ENCODE data around the gene SLC16A3.
"Not testable (repeated sequence)": the region's sequence is repeated elsewhere in the genome, so short reads cannot be mapped to it uniquely, and the experiment has no call there.

The SLC16A3 gene

DNA sequence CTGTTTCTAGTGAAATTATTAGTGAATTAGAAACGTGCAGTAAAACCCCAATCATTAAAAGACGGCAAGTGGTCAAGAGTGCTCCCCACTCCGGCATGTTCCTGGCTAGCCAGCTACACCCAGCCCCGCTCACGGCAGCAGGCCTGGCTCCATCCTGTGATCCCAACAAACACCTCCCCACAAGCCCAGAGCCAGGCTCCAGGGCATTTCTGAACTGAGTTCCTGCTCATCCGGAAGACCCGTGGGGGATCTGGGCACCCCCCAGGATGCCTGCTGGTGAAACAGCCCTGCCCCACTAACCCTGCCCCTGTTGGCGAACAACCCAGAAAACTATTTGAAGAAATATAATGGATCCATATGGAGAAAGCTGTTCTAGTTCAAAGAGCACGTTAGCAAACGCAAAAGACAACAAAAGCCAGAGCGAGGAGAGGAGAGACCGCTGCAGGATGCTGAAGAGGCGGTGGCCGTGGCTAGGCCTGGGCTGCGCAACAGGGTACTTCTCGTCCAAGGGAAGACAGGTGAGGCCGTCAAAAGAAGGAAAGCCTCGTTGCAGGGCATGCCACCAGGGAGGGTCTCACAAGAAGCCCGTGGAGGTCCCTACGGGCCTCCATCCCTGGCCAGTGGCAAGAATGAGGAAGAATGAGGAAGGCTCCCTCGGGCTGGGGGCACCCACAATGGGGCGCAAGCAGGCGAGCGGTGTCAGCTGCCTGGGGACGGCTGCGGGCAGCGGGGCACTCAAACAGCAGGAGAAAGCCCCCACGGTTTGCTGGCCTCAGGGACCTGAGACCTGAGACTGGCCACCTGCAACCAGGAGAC, 19.2 kb downstream of the SLC16A3 start:
- no peak for DNase-seq

- no peak for DNase-seq
Observed at GRCh38 chr17:82248815-82249674, 20.2 kb downstream of the SLC16A3 start.

GRCh38 chr17:82249896-82250581, 21.2 kb downstream of the SLC16A3 start:
- no peak for DNase-seq

- DNase-seq: no peak
Observed at GRCh38 chr17:82250868-82251500, 22.1 kb downstream of the SLC16A3 start.

DNA sequence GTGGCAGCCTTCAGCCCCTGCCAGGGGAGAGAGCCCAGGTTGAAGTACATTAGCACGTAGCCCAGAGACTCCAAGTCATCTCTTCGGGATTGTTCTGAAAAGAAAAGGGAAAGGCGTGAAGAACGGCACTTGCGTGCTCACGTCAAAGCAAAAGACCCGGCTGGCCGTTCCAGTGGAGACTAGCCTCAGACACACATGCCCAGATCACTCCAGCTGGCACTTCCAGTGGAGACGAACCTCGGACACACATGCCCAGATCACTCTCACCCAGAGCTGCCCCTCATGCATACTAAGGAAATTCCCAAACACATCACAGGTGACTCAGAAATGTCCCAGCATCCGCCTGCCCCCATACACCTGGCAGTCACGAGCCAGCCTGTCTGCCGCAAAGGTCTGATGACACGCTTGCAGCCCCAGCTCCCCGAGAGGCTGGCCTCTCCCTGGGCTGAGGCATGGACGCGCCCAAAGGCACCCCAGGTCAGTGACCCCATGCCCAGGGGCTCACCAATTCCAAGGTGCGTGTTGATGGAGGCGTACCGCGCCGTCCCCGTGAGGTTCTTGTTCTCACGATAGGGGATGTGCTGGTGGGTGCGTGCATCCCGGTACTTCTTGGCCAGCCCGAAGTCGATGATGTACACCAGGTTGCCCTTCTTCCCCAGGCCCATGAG, 23.8 kb downstream of the SLC16A3 start:
- no peak for DNase-seq

- no peak for DNase-seq
Observed at GRCh38 chr17:82253179-82253544, 24.3 kb downstream of the SLC16A3 start.

GRCh38 chr17:82254096-82254495, 25.3 kb downstream of the SLC16A3 start:
- DNase-seq: not testable (repeated sequence)

DNA sequence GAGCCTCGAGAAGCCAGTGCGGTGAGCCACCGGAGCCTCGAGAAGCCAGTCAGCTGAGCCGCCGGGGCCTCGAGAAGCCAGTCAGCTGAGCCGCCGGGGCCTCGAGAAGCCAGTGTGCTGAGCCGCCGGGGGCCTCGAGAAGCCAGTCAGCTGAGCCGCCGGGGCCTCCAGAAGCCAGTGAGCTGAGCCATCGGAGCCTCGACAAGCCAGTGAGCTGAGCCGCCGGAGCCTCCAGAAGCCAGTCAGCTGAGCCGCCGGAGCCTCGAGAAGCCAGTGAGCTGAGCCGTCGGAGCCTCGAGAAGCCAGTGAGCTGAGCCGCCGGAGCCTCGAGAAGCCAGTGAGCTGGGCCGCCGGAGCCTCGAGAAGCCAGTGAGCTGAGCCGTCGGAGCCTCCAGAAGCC, 25.9 kb downstream of the SLC16A3 start:
- not testable (repeated sequence) for DNase-seq

GRCh38 chr17:82255402-82255972, 26.6 kb downstream of the SLC16A3 start:
- DNase-seq: no peak

GRCh38 chr17:82256242-82256885, 27.5 kb downstream of the SLC16A3 start:
- no peak for DNase-seq

DNA sequence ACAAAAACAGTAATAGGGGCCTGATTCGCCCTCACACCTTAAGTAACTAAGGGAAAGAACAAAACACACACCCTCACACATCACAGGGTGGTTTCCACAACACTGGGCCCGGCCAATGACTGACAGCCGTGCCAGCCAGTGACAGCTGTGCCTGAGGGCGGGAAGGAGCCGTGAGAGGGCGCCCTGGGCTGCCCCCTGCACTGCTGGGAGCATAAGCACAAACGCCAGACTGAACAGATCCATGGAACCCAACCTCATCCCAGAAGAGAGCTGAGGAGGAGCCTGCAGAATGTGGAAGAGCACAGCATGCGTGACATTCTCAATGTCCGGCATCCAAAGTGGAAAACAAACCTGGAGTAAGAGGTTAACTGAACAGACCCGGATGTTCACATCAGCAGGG, 28.6 kb downstream of the SLC16A3 start:
- no peak for DNase-seq

GRCh38 chr17:82258555-82258954, 29.7 kb downstream of the SLC16A3 start:
- no peak for DNase-seq

DNA sequence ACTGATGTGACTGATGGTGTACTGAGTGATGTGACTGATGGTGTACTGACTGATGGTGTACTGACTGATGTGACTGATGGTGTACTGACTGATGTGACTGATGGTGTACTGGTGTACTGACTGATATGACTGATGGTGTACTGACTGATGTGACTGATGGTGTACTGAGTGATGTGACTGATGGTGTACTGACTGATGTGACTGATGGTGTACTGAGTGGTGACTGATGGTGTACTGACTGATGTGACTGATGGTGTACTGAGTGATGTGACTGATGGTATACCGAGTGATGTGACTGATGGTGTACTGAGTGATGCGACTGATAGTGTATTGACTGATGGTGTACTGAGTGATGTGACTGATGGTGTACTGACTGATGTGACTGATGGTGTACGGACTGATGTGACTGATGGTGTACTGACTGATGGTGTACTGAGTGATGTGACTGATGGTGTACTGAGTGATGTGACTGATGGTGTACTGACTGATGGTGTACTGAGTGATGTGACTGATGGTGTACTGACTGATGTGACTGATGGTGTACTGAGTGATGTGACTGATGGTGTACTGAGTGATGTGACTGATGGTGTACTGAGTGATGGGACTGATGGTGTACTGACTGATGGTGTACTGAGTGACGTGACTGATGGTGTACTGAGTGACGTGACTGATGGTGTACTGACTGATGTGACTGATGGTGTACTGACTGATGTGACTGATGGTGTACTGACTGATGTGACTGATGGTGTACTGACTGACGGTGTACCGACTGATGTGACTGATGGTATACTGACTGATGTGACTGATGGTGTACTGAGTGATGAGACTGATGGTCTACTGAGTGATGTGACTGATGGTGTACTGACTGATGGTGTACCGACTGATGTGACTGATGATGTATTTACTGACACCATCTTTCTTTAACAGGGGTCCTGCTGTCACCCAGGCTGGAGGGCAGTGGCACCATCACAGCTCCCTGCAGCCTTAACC, 31.4 kb downstream of the SLC16A3 start:
- DNase-seq: not testable (repeated sequence)

DNA sequence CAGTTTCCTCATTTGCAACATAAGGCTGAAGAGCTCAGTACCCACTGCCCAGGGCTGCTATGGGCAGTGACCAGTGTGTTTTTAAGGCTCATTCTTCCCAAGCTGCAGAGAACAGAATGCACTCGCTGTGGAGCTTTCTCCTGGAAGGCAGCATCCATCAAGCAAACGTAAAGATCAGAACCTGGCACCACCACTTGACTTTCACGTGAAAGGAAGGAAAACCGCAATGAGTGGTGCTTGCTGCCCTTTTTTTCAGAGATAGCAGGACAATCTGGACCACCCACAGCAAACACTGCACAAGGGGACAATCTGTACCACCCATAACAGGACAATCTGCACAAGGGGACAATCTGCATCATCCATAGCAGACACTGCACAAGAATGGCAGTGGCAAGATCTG, 33.5 kb downstream of the SLC16A3 start:
- no peak for DNase-seq

DNA sequence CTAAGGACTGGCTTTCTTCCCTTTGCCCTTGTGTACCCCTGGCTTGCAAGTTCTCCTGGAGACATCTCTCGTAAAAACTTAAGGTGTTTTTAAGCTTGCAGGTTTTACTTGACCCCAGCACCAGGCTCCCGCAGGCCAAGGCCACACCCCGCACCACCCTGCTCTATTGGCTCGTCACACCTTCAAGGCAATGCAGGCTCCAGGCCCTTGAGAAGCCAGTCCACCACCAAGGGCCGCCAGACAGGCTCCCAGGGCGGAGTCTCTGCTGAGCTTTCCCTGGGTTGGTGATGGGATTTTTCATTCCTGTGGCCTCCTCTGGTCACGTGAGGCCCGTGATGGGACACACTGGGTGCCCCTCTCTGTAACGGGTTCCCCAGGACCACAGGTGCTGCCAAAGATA, 34.8 kb downstream of the SLC16A3 start:
- DNase-seq: no peak

- DNase-seq: no peak
Observed at GRCh38 chr17:82266142-82266541, 37.3 kb downstream of the SLC16A3 start.

- DNase-seq: peak; percentile 87
Observed at GRCh38 chr17:82267575-82268379, 38.9 kb downstream of the SLC16A3 start.

DNA sequence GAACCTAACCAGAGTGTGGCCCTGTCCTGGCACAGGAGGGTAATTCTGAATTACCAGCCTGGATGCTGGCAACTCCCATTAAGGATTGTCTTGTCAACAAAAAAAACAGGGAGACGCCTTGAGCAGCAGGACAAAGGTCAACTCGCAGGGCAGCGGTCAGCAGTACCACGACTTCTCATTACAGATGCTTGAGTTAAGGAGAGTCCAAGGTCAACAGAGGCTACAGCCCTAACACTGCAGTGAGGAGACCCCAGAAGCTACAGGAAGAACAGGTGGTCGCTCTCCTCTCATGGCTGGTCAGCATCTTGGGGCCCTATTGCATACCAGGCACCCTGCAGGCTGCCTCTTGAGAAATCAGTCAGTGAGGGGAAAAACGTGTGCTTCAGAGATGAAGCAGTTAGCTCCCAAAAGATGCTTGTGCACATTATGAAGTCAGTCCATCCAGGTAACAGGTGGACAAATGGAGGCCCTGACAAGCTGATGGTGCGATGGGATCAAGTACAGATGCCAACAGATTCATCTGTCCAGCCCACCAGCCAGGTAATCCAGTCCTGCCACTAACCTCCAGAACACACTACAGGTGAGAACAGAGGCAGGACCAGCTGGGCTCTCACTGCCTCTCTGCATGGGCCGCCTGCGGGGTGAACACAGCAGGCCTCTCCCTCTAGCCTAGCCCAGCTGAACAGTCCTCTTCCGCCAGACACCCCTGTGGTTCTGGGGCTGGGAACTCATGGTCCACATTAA, 40.5 kb downstream of the SLC16A3 start:
- DNase-seq: no peak
